ENCODE results near the gene CCDC150.

The CCDC150 gene

DNA sequence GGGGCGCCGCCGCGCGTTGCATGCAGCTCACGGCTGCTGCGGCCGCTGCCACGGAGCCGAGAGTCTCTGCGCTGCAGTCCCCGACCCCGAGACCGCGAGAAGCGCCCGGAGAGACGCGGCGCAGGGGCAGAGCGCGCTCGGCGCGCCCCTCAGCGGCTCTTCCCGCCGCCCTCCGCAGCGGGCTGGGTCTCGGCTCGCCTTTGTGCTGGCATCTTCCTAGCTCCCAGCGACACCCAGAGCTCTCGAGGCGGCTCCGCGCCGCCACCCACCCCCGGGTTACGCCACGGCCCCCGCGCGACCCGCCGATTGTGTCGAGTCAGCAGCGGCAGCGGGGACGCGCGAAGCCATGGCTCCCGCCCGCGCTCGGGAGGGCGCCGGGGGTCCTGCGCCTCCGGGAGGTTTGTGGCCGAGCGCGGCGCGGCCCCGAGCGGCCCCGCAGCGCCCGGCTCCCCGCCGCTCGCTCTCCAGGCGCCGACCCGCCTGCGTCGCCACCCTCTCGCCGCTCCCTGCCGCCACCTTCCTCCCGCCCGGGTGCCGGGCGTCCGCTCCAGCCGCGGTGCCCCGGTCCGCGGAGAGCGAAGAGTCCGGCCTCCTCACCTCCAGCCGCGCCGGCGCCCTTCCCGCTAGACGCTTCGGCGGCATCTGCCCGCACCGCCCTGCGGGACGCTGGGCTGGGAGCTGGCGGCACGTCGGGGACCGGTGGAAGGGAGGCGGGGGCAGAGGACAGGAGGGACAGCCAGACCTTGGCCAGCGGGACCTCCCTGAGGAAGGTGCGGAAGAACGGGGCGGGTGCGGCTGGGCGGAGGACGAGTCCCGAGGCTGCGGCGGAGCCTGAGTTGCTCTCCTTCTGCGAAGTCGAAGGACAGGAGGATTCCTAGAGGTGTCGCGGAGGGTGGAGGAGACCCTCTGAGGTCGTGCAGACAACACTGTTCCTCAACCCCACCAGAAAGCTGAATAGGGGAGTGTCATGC is 46.3 kb upstream of the CCDC150 start, which contains the start of gene HECW2:
TSS of gene HECW2 (minus strand) at position 644 of the 971 bp plus-strand sequence.
- DNase-seq (ENCODE audit: low spot score) = peak; percentile 84
- TF ChIP-seq, protein P1, sequence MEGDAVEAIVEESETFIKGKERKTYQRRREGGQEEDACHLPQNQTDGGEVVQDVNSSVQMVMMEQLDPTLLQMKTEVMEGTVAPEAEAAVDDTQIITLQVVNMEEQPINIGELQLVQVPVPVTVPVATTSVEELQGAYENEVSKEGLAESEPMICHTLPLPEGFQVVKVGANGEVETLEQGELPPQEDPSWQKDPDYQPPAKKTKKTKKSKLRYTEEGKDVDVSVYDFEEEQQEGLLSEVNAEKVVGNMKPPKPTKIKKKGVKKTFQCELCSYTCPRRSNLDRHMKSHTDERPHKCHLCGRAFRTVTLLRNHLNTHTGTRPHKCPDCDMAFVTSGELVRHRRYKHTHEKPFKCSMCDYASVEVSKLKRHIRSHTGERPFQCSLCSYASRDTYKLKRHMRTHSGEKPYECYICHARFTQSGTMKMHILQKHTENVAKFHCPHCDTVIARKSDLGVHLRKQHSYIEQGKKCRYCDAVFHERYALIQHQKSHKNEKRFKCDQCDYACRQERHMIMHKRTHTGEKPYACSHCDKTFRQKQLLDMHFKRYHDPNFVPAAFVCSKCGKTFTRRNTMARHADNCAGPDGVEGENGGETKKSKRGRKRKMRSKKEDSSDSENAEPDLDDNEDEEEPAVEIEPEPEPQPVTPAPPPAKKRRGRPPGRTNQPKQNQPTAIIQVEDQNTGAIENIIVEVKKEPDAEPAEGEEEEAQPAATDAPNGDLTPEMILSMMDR (IDR thresholded peaks at IDR 0.05; ENCODE audit: extremely low read depth, insufficient read depth, missing control alignments) = no peak
- in situ Hi-C loops (cut with MboI; ENCODE audit: low pct_unique_long_range_greater_than_20kb, low sequenced_read_pairs, unreplicated experiment) = no loop called here

DNA sequence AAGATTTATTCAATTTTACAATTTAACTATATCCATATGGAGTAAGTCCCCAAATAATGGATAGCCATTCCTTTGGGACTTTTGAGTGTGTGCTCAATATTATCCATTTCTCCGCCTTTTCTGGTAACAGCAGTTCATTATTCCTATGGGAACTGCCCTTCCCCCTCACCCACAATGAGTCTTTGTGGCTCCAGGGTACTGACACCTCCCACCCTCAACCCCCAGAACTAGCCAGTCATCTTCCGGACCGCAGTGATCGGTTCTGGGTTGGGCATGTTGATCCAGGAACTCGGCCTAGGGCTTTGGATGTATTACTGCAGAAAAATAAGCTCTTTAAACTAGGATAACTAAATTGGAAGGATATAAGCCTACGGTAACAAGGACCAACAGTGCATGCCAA is 45.4 kb upstream of the CCDC150 start:
- TF ChIP-seq, protein P1 (IDR thresholded peaks at IDR 0.05; ENCODE audit: extremely low read depth, insufficient read depth, missing control alignments) = no peak
- no peak for DNase-seq (ENCODE audit: low spot score)
- in situ Hi-C loops (cut with MboI; ENCODE audit: low pct_unique_long_range_greater_than_20kb, low sequenced_read_pairs, unreplicated experiment) = no loop called here

DNA sequence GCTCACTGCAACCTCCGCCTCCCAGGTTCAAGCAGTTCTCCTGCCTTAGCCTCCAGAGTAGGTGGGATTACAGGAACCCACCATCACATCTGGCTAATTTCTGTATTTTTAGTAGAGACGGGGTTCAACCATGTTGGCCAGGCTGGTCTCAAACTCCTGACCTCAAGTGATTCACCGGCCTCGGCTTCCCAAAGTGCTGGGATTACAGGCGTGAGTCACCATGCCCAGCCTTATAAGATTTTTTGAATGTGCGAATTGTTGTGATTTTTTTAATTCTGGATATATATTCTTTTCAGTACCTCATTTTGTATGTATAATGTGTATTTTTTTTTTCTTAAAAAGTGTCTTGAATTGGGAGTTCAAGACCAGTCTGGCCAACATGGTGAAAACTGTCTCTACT is 42.0 kb upstream of the CCDC150 start:
- TF ChIP-seq, protein P1 (IDR thresholded peaks at IDR 0.05; ENCODE audit: extremely low read depth, insufficient read depth, missing control alignments) = no peak
- DNase-seq (ENCODE audit: low spot score) = no peak
- in situ Hi-C loops (cut with MboI; ENCODE audit: low pct_unique_long_range_greater_than_20kb, low sequenced_read_pairs, unreplicated experiment) = no loop called here

DNA sequence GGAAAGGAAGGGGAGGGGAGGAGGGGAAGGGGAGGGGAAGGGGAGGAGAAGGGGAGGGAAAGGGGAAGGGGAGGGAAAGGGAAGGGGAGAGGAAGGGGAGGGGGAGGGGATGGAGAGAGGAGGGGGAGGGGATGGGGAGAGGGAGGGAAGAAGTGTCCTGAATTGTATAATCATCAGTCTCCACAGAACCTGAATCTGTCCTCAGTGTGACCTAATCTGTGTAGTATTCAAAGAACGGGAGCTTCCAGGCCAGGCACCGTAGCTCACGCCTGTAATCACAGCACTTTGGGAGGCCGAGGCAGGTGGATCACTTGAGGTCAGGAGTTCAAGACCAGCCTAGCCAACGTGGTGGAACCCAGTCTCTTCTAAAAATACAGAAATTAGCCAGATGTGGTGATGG is 41.1 kb upstream of the CCDC150 start:
- DNase-seq (ENCODE audit: low spot score) = no peak
- in situ Hi-C loops (cut with MboI; ENCODE audit: low pct_unique_long_range_greater_than_20kb, low sequenced_read_pairs, unreplicated experiment) = no loop called here
- TF ChIP-seq, protein P1 (IDR thresholded peaks at IDR 0.05; ENCODE audit: extremely low read depth, insufficient read depth, missing control alignments) = no peak

DNA sequence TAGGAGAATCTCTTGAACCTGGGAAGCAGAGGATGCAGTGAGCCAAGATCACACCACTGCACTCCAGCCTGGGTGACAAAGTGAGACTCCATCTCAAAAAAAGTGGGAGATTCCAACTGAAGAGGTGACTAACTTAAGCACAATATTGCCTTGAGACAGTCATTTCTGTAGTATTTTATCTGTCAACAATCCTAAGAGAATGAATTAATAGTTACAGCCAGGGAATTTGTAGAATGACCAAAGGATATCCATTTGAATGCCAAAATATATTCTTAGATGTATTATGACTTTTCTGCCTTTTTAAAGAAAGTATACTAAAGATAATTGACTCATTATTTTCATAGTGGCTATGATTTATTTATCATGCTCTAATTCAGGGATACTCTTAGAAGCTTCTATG is 40.7 kb upstream of the CCDC150 start:
- in situ Hi-C loops (cut with MboI; ENCODE audit: low pct_unique_long_range_greater_than_20kb, low sequenced_read_pairs, unreplicated experiment) = no loop called here
- DNase-seq (ENCODE audit: low spot score) = no peak
- TF ChIP-seq, protein P1 (IDR thresholded peaks at IDR 0.05; ENCODE audit: extremely low read depth, insufficient read depth, missing control alignments) = no peak

DNA sequence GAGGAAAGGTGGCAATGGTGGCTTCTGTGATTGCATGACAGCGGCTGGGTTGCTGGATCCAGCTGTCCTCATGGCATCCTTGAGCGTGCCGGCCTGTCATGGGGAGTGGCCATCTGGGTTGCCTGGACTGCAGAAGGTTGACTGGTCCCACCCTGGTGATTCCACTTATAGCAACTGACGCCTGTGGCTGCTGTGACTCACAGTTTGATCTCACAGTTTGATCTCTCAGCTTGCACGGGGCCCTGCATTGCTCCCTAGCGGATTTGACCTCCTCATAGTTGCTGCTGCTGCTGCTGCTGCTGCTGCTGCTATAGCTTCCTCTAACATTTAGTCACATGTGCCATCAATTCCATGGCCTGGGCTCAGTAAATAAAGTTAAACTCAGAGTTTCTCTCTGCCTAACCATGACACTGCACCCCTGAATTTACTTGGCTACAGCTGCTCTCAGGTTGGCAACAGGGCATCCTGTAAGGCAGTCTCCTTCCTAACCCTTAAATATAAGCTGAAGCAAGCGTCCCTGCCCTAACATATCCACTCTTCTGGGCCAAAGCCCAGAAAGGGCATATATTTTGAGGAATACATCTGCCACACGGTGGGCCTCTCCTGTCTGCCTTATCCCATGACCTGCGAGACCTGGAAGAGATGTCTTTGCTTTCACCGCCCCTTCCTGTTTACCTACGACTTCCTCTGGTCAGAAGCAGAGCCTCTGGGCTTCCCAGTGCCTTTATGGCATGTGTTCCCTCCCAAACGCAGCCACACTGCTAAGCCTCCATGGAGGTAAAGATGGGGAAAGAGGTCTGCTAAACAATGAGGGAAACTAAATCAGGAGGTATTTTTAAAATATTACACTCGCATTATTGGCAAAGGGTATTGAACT is 37.8 kb upstream of the CCDC150 start:
- DNase-seq (ENCODE audit: low spot score) = no peak
- in situ Hi-C loops (cut with MboI; ENCODE audit: low pct_unique_long_range_greater_than_20kb, low sequenced_read_pairs, unreplicated experiment) = no loop called here
- TF ChIP-seq, protein P1 (IDR thresholded peaks at IDR 0.05; ENCODE audit: extremely low read depth, insufficient read depth, missing control alignments) = no peak
